SU-DHL-6 (cell line): ENCODE data around the gene CPNE4.

Source experiments
- H2AFZ ChIP-seq: fragments of 200-600 bp; sonication (generic); 2 replicates; pipeline ENCODE4 v1.6.1; 2014; ENCODE audit warnings: low read depth, mild to moderate bottlenecking, moderate library complexity, mixed read lengths, antibody characterized with exemption, low read length; ENCODE audit not compliant: severe bottlenecking
- H3F3A ChIP-seq: fragments of 200-600 bp; shearing (Covaris generic); 2 replicates; pipeline ENCODE4 v1.6.0; 2016; ENCODE audit warnings: antibody characterized with exemption, mild to moderate bottlenecking; ENCODE audit not compliant: insufficient read depth
- H3K27ac ChIP-seq: fragments of 200-600 bp; sonication (generic); 2 replicates; pipeline ENCODE4 v1.5.1; 2016; ENCODE audit warnings: low read depth, mild to moderate bottlenecking, low read length, moderate library complexity, mixed read lengths
- H3K27me3 ChIP-seq: fragments of 200-600 bp; sonication (generic), shearing (Covaris generic); 2 replicates; pipeline ENCODE4 v1.6.0; 2014; ENCODE audit warnings: mild to moderate bottlenecking, low read length
- H3K36me3 ChIP-seq: fragments of 200-600 bp; sonication (generic); 2 replicates; pipeline ENCODE4 v1.6.1; 2014; ENCODE audit warnings: mild to moderate bottlenecking, low read length, mixed read lengths
- H3K4me2 ChIP-seq: fragments of 300-600, 200-600 bp; shearing (Covaris generic), sonication (generic); 2 replicates; pipeline ENCODE4 v1.6.0; 2014; ENCODE audit warnings: low read length, low read depth, mild to moderate bottlenecking; ENCODE audit not compliant: poor library complexity, severe bottlenecking
- H3K4me3 ChIP-seq: fragments of 200-600 bp; sonication (generic); 2 replicates; pipeline ENCODE4 v1.5.1; 2014; ENCODE audit warnings: antibody characterized with exemption, low read length, mild to moderate bottlenecking, mixed read lengths; ENCODE audit not compliant: insufficient read depth, poor library complexity, severe bottlenecking
- H3K79me2 ChIP-seq: fragments of 200-600 bp; sonication (generic); 2 replicates; pipeline ENCODE4 v1.6.1; 2014; ENCODE audit warnings: mild to moderate bottlenecking, low read length, moderate library complexity; ENCODE audit not compliant: insufficient read depth
- H3K9ac ChIP-seq: fragments of 200-600 bp; sonication (generic); 2 replicates; pipeline ENCODE4 v1.7.0; 2014; ENCODE audit warnings: mild to moderate bottlenecking, low read length
- H3K9me2 ChIP-seq: fragments of 200-600 bp; sonication (generic); replicated peaks from 2 replicates; pipeline ENCODE4 v1.6.1; 2014; ENCODE audit warnings: low read length; ENCODE audit not compliant: insufficient read depth
- H3K9me3 ChIP-seq: fragments of 200-600 bp; sonication (generic); 2 replicates; pipeline ENCODE4 v1.6.1; 2014; ENCODE audit warnings: low read length, mixed read lengths; ENCODE audit not compliant: insufficient read depth
- H4K20me1 ChIP-seq: fragments of 200-600 bp; sonication (generic); 2 replicates; pipeline ENCODE4 v1.6.1; 2014; ENCODE audit warnings: low read depth, mild to moderate bottlenecking, antibody characterized with exemption, low read length, moderate library complexity, mixed read lengths
- CTCF ChIP-seq: fragments of 200-600 bp; sonication (generic); IDR thresholded peaks from one replicate; pipeline ENCODE4 v1.5.1; 2017; ENCODE audit warnings: antibody characterized with exemption, mild to moderate bottlenecking, low read length, moderate library complexity; ENCODE audit not compliant: insufficient read depth, poor library complexity, severe bottlenecking
- EZH2phosphoT487 ChIP-seq: fragments of 200-600 bp; sonication (generic), shearing (Covaris generic); conservative IDR thresholded peaks from 2 replicates; pipeline ENCODE4 v1.6.1; 2018; ENCODE audit warnings: mild to moderate bottlenecking, antibody characterized with exemption, low read length, moderate library complexity, mixed read lengths

The CPNE4 gene

GRCh38 chr3:131983689-131984088 is 51.1 kb downstream of the CPNE4 start:
- no peak overlapping the region for H3K27ac ChIP-seq
- no peaks in the 10 kb centered on the region for H3F3A ChIP-seq
- H3K9me2 ChIP-seq, result no peaks in the 10 kb centered on the region
- TF ChIP-seq CTCF, result no peak
- TF ChIP-seq EZH2phosphoT487, result no peak
- H3K9me3 ChIP-seq, result no peaks in the 10 kb centered on the region
- H4K20me1 ChIP-seq, result no peaks in the 10 kb centered on the region
- H2AFZ ChIP-seq, result no peak overlapping the region
- no peak overlapping the region for H3K4me2 ChIP-seq
- H3K9ac ChIP-seq, result no peak overlapping the region
- no peaks in the 10 kb centered on the region for H3K36me3 ChIP-seq
- H3K4me3 ChIP-seq, result no peak overlapping the region
- no peaks in the 10 kb centered on the region for H3K79me2 ChIP-seq
- no peaks in the 10 kb centered on the region for H3K27me3 ChIP-seq

DNA sequence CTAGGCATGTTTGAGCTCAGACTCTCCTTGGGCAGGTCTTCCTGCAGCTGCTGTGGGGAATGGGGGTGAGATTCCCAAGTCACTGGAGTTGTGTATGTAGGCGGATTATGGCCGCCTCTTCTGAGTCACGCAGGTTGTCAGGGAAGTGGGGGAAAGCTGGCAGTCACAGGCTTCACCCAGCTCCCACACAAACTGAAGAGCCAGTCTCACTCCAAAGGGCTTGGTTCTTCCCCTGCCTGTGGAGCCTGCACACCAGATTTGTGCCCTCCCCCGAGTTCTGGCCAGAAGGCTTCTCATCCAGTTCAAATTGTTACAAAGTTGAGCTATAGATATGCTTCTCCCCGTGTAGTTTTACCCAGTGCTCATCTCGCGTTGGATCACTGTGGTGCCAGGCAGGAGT is 53.5 kb downstream of the CPNE4 start:
- H3K79me2 ChIP-seq, result no peaks in the 10 kb centered on the region
- TF ChIP-seq EZH2phosphoT487 (no peak), CTCF (no peak)
- H3K27me3 ChIP-seq, result no peaks in the 10 kb centered on the region
- H3K27ac ChIP-seq, result no peak overlapping the region
- no peak overlapping the region for H3K4me3 ChIP-seq
- no peaks in the 10 kb centered on the region for H3F3A ChIP-seq
- no peak overlapping the region for H2AFZ ChIP-seq
- no peaks in the 10 kb centered on the region for H3K36me3 ChIP-seq
- no peaks in the 10 kb centered on the region for H3K9me3 ChIP-seq
- no peaks in the 10 kb centered on the region for H3K9me2 ChIP-seq
- no peak overlapping the region for H3K4me2 ChIP-seq
- H3K9ac ChIP-seq, result no peak overlapping the region
- H4K20me1 ChIP-seq, result no peaks in the 10 kb centered on the region

- Histone ChIP-seq H3K27ac (no peak overlapping the region), H3K9me3 (no peaks in the 10 kb centered on the region), H3K4me3 (no peak overlapping the region), H3K79me2 (no peaks in the 10 kb centered on the region), H2AFZ (no peak overlapping the region), H3K36me3 (no peaks in the 10 kb centered on the region), H3K9me2 (no peaks in the 10 kb centered on the region), H3K9ac (no peak overlapping the region), H3K27me3 (no peaks in the 10 kb centered on the region), H4K20me1 (no peaks in the 10 kb centered on the region), H3F3A (no peaks in the 10 kb centered on the region), H3K4me2 (no peak overlapping the region)
- TF ChIP-seq CTCF (no peak), EZH2phosphoT487 (no peak)
These were observed 58.4 kb downstream of the CPNE4 start for GRCh38 chr3:131976448-131976847.

DNA sequence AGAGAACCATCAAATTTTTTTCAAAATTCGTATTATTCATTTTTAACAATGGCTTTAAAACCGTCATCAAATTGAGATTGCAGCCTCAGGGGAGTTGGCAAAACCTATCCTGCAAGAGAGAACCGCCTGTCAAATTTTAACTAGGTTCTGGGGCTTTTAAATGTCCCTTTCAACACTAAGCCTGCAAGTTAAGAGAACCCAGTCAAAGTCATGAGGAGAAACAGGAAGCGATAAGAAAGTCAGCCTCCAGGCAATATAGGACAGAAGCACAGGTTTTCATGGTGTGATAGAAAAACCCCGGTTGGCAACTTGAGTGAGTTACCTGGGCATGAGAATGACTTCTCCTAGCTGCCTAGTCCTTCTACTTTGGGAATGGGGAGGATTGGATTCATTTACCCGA is 59.8 kb downstream of the CPNE4 start:
- Histone ChIP-seq H4K20me1 (no peaks in the 10 kb centered on the region), H3K27ac (no peak overlapping the region), H3K79me2 (no peaks in the 10 kb centered on the region), H3K4me3 (no peak overlapping the region), H3K9me2 (no peaks in the 10 kb centered on the region), H3K36me3 (no peaks in the 10 kb centered on the region), H3K4me2 (no peak overlapping the region), H2AFZ (no peak overlapping the region), H3K9me3 (no peaks in the 10 kb centered on the region), H3K9ac (no peak overlapping the region), H3K27me3 (no peaks in the 10 kb centered on the region), H3F3A (no peaks in the 10 kb centered on the region)
- TF ChIP-seq EZH2phosphoT487 (no peak), CTCF (no peak)
